ENCODE measurements around the gene CD300LD.

GRCh38 chr17:74579900-74580299, 12.2 kb downstream of the CD300LD start:
- TF ChIP-seq CTCF (IDR thresholded peaks at IDR 0.05) (no peak), POLR2A (IDR thresholded peaks at IDR 0.05) (no peak)
